ENCODE measurements around the gene VPS8. TPM values are rescaled to one million over a fixed set of nuclear protein-coding genes. Genes with fewer than 3 reads are reported as not detected.

VPS8 gene
- total RNA-seq, 3 donors from 2014 or later = 52.2 to 86.3 (median 61.9) TPM

DNA sequence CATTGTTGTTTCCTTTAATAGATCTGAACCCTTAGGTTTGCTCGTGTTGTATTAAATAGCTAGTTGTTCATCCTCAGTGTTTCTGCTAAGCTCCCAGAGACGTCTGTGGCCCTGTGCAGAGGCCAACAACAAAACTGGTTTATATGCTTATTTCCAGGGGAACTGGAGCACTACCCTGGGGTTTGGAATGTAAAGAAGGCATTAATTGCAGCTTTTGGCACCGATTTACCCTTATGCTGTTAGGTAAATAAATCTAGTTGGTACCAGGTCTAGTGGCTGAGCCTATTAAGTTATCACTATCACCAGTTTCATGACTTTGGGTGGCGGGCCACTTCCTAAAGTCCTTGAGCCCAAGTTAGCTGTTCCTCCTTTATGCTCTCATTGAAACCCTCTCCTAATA, 12.0 kb downstream of the VPS8 start:
- Histone ChIP-seq H3K36me3 (peaks cover 5% of the 10 kb centered on the region), H3K27ac (no peak overlapping the region), H3K9me3 (no peaks in the 10 kb centered on the region), H3K27me3 (no peaks in the 10 kb centered on the region), H3K4me1 (no peaks in the 10 kb centered on the region), H3K4me3 (no peak overlapping the region)
- intact Hi-C loops (cut with DNase I; ENCODE audit: low total_unique reads) = no loop called here
- no peak for TF ChIP-seq POLR2A (IDR thresholded peaks at IDR 0.05)
- TF ChIP-seq, protein P1, sequence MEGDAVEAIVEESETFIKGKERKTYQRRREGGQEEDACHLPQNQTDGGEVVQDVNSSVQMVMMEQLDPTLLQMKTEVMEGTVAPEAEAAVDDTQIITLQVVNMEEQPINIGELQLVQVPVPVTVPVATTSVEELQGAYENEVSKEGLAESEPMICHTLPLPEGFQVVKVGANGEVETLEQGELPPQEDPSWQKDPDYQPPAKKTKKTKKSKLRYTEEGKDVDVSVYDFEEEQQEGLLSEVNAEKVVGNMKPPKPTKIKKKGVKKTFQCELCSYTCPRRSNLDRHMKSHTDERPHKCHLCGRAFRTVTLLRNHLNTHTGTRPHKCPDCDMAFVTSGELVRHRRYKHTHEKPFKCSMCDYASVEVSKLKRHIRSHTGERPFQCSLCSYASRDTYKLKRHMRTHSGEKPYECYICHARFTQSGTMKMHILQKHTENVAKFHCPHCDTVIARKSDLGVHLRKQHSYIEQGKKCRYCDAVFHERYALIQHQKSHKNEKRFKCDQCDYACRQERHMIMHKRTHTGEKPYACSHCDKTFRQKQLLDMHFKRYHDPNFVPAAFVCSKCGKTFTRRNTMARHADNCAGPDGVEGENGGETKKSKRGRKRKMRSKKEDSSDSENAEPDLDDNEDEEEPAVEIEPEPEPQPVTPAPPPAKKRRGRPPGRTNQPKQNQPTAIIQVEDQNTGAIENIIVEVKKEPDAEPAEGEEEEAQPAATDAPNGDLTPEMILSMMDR (IDR thresholded peaks at IDR 0.05) = no peak
- no peak for TF ChIP-seq POLR2AphosphoS5 (IDR thresholded peaks at IDR 0.05)
- no peak for DNase-seq (ENCODE audit: low spot score in 2 of 2)

DNA sequence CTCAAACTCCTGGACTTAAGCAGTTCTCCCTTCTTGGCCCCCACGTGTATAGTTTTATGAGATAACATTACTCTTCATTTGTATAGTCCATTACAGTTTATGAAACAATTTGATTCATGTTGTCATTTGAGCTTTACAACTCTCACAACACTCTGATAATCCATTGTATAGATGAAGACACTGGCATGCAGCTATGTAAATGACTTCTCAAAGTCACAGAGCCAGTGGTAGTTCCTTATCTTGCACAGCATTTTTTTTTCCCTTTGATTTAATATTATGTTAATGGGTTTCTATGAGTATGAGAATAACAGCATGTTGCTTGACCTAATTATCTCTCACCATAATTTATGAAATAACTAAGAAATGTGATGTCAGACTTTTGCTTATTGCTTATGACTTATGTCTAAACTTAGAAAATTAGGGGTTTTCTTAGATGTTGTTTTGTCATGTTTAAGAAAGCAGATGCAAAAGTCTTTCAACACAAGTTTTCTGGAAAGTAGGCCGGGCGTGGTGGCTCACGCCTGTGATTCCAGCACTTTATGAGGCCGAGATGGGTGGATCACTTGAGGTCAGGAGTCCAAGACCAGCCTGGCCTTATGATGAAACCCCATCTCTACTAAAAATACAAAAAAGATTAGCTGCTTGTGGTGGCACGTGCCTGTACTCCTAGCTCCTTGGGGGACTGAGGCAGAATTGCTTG, 13.3 kb downstream of the VPS8 start:
- peaks cover 5% of the 10 kb centered on the region for H3K36me3 ChIP-seq
- H3K4me1 ChIP-seq = no peaks in the 10 kb centered on the region
- H3K27me3 ChIP-seq = no peaks in the 10 kb centered on the region
- no peaks in the 10 kb centered on the region for H3K9me3 ChIP-seq
- no peak for DNase-seq (ENCODE audit: low spot score in 2 of 2)
- no peak overlapping the region for H3K4me3 ChIP-seq
- intact Hi-C loops (cut with DNase I; ENCODE audit: low total_unique reads) = no loop called here
- H3K27ac ChIP-seq = no peak overlapping the region
- no peak for TF ChIP-seq POLR2A (IDR thresholded peaks at IDR 0.05)
- TF ChIP-seq POLR2AphosphoS5 (IDR thresholded peaks at IDR 0.05) = no peak
- TF ChIP-seq, protein P1 (IDR thresholded peaks at IDR 0.05) = no peak

GRCh38 chr3:184827572-184827971, 15.6 kb downstream of the VPS8 start:
- intact Hi-C loops (cut with DNase I; ENCODE audit: low total_unique reads) = no loop called here
- H3K27ac ChIP-seq = no peak overlapping the region
- no peak for DNase-seq (ENCODE audit: low spot score in 2 of 2)
- TF ChIP-seq POLR2A (IDR thresholded peaks at IDR 0.05) (no peak), POLR2AphosphoS5 (IDR thresholded peaks at IDR 0.05) (no peak)
- TF ChIP-seq, protein P1 (IDR thresholded peaks at IDR 0.05) = no peak
- H3K4me1 ChIP-seq = no peaks in the 10 kb centered on the region
- H3K27me3 ChIP-seq = no peaks in the 10 kb centered on the region
- peaks cover 5% of the 10 kb centered on the region for H3K36me3 ChIP-seq
- no peak overlapping the region for H3K4me3 ChIP-seq
- H3K9me3 ChIP-seq = no peaks in the 10 kb centered on the region

DNA sequence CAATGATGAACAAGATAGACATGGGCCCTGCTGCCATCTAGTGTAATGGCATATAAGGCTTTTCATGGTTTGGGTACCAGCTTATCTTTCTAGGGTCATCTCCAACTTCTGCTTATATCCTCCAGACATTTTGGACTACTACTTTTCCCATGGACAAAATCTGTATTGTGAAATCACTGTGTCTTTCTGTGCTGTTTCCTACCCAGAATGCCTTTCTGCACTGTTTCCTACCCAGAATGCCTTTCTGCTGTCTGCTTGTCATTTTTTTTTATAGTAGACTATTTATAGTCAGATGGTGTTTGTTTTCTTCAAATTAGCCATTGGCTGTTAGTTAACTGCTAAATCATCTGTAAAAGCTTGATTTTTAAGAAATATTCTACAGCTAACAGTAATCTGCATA, 20.1 kb downstream of the VPS8 start:
- DNase-seq (ENCODE audit: low spot score in 2 of 2) = no peak
- H3K36me3 ChIP-seq = no peaks in the 10 kb centered on the region
- H3K4me3 ChIP-seq = no peak overlapping the region
- no peaks in the 10 kb centered on the region for H3K4me1 ChIP-seq
- intact Hi-C loops (cut with DNase I; ENCODE audit: low total_unique reads) = no loop called here
- H3K9me3 ChIP-seq = no peaks in the 10 kb centered on the region
- no peaks in the 10 kb centered on the region for H3K27me3 ChIP-seq
- H3K27ac ChIP-seq = no peak overlapping the region
- TF ChIP-seq, protein P1 (IDR thresholded peaks at IDR 0.05) = no peak
- TF ChIP-seq POLR2AphosphoS5 (IDR thresholded peaks at IDR 0.05) (no peak), POLR2A (IDR thresholded peaks at IDR 0.05) (no peak)

- Histone ChIP-seq H3K4me3 (no peak overlapping the region), H3K36me3 (no peaks in the 10 kb centered on the region), H3K4me1 (no peaks in the 10 kb centered on the region), H3K27ac (no peak overlapping the region), H3K9me3 (no peaks in the 10 kb centered on the region), H3K27me3 (no peaks in the 10 kb centered on the region)
- TF ChIP-seq POLR2AphosphoS5 (IDR thresholded peaks at IDR 0.05) = no peak
- TF ChIP-seq POLR2A (IDR thresholded peaks at IDR 0.05) = no peak
- TF ChIP-seq, protein P1 (IDR thresholded peaks at IDR 0.05) = no peak
- DNase-seq (ENCODE audit: low spot score in 2 of 2) = no peak
- intact Hi-C loops (cut with DNase I; ENCODE audit: low total_unique reads) = no loop called here
Measured at GRCh38 chr3:184832903-184833302, 20.9 kb downstream of the VPS8 start.

Data from breast epithelium (tissue), 4 donors.